ENCODE data around the gene EVA1C.

Gene EVA1C

GRCh38 chr21:32424674-32425073, 12.2 kb downstream of the EVA1C start:
- Histone ChIP-seq H2AFZ (ENCODE audit: low read depth, low read length) (no peak overlapping the region), H3K9ac (ENCODE audit: low read length) (no peak overlapping the region), H3K4me1 (ENCODE audit: low read length) (no peaks in the 10 kb centered on the region), H3K27ac (ENCODE audit: low read length) (no peak overlapping the region), H3K27me3 (ENCODE audit: low read depth, low read length) (peaks cover 4% of the 10 kb centered on the region; the same call in 1 of the 2 replicates), H3K36me3 (replicated peaks; ENCODE audit: low read depth, low read length) (no peaks in the 10 kb centered on the region), H4K20me1 (ENCODE audit: insufficient read depth, low read length) (no peaks in the 10 kb centered on the region), H3K4me2 (ENCODE audit: low read length) (no peak overlapping the region), H3K79me2 (ENCODE audit: low read length) (no peaks in the 10 kb centered on the region), H3K4me3 (ENCODE audit: low read length) (no peak overlapping the region), H3K9me3 (ENCODE audit: insufficient read depth, low read length) (no peaks in the 10 kb centered on the region)
- TF ChIP-seq EZH2phosphoT487 (IDR thresholded peaks at IDR 0.05; ENCODE audit: low read depth): no peak
- TF ChIP-seq CTCF (IDR thresholded peaks at IDR 0.05; ENCODE audit: low read depth, low read length): no peak

- Histone ChIP-seq H3K27ac (ENCODE audit: low read length) (no peak overlapping the region), H3K36me3 (replicated peaks; ENCODE audit: low read depth, low read length) (no peaks in the 10 kb centered on the region), H4K20me1 (ENCODE audit: insufficient read depth, low read length) (no peaks in the 10 kb centered on the region), H3K79me2 (ENCODE audit: low read length) (no peaks in the 10 kb centered on the region), H3K9me3 (ENCODE audit: insufficient read depth, low read length) (no peaks in the 10 kb centered on the region), H2AFZ (ENCODE audit: low read depth, low read length) (no peak overlapping the region), H3K27me3 (ENCODE audit: low read depth, low read length) (peaks cover 4% of the 10 kb centered on the region; the same call in 1 of the 2 replicates), H3K4me2 (ENCODE audit: low read length) (no peak overlapping the region), H3K4me3 (ENCODE audit: low read length) (no peak overlapping the region), H3K4me1 (ENCODE audit: low read length) (no peaks in the 10 kb centered on the region), H3K9ac (ENCODE audit: low read length) (no peak overlapping the region)
- TF ChIP-seq EZH2phosphoT487 (IDR thresholded peaks at IDR 0.05; ENCODE audit: low read depth) (no peak), CTCF (IDR thresholded peaks at IDR 0.05; ENCODE audit: low read depth, low read length) (no peak)
These were observed 13.1 kb downstream of the EVA1C start for GRCh38 chr21:32425628-32426027.

- H3K4me2 ChIP-seq (ENCODE audit: low read length): no peak overlapping the region
- H3K9me3 ChIP-seq (ENCODE audit: insufficient read depth, low read length): no peaks in the 10 kb centered on the region
- no peak overlapping the region for H3K4me3 ChIP-seq (ENCODE audit: low read length)
- no peaks in the 10 kb centered on the region for H3K36me3 ChIP-seq (replicated peaks; ENCODE audit: low read depth, low read length)
- H3K79me2 ChIP-seq (ENCODE audit: low read length): no peaks in the 10 kb centered on the region
- H3K27ac ChIP-seq (ENCODE audit: low read length): no peak overlapping the region
- no peaks in the 10 kb centered on the region for H3K4me1 ChIP-seq (ENCODE audit: low read length)
- TF ChIP-seq EZH2phosphoT487 (IDR thresholded peaks at IDR 0.05; ENCODE audit: low read depth): no peak
- no peak for TF ChIP-seq CTCF (IDR thresholded peaks at IDR 0.05; ENCODE audit: low read depth, low read length)
- peaks cover 4% of the 10 kb centered on the region; the same call in 1 of the 2 replicates for H3K27me3 ChIP-seq (ENCODE audit: low read depth, low read length)
- no peaks in the 10 kb centered on the region for H4K20me1 ChIP-seq (ENCODE audit: insufficient read depth, low read length)
- H2AFZ ChIP-seq (ENCODE audit: low read depth, low read length): no peak overlapping the region
- no peak overlapping the region for H3K9ac ChIP-seq (ENCODE audit: low read length)
These were observed 13.6 kb downstream of the EVA1C start for GRCh38 chr21:32426066-32426465.

GRCh38 chr21:32426592-32427051, 14.1 kb downstream of the EVA1C start:
- Histone ChIP-seq H3K9ac (ENCODE audit: low read length) (no peak overlapping the region), H3K4me1 (ENCODE audit: low read length) (no peaks in the 10 kb centered on the region), H3K4me2 (ENCODE audit: low read length) (no peak overlapping the region), H3K36me3 (replicated peaks; ENCODE audit: low read depth, low read length) (no peaks in the 10 kb centered on the region), H3K27ac (ENCODE audit: low read length) (no peak overlapping the region), H4K20me1 (ENCODE audit: insufficient read depth, low read length) (no peaks in the 10 kb centered on the region), H3K79me2 (ENCODE audit: low read length) (no peaks in the 10 kb centered on the region), H3K27me3 (ENCODE audit: low read depth, low read length) (peaks cover 4% of the 10 kb centered on the region; the same call in 1 of the 2 replicates), H3K4me3 (ENCODE audit: low read length) (no peak overlapping the region), H3K9me3 (ENCODE audit: insufficient read depth, low read length) (no peaks in the 10 kb centered on the region), H2AFZ (ENCODE audit: low read depth, low read length) (no peak overlapping the region)
- TF ChIP-seq CTCF (IDR thresholded peaks at IDR 0.05; ENCODE audit: low read depth, low read length) (no peak), EZH2phosphoT487 (IDR thresholded peaks at IDR 0.05; ENCODE audit: low read depth) (no peak)

Data from OCI-LY3 (cell line).